ENCODE data around the gene RBBP7. TPM values are rescaled to one million over a fixed set of nuclear protein-coding genes. Genes with fewer than 3 reads are reported as not detected.
A peak's percentile ranks its signal among the peaks of the same experiment; 100 is the strongest.

RBBP7 gene
- total and polyA plus RNA-seq, 2 of the 8 experiments (the other 6 are each of a cell fraction or from before 2014, with no cell fraction given): 107 to 138 TPM

GRCh38 chrX:16868920-16869319 is 1.2 kb downstream of the RBBP7 start:
- H3K27ac ChIP-seq (ENCODE audit: low read depth, low read length): 0 out of 2 replicates have a peak overlapping the region, but pooled peaks have one; percentile 30
- no peak overlapping the region for H4K91ac ChIP-seq (replicated peaks; ENCODE audit: insufficient read length, low read length)
- H3K79me2 ChIP-seq (ENCODE audit: control insufficient read depth in 1 of 2, insufficient read depth in 2 of 2, low read length in 2 of 2): peaks cover 16 to 53% of the 10 kb centered on the region in 2 experiments
- peak overlapping the region; percentile 81 to 85 for H3K4me2 ChIP-seq (ENCODE audit: insufficient read depth in 1 of 2, low read depth in 2 of 2, low read length in 2 of 2)
- POLR2A ChIA-PET (ENCODE audit: partially characterized antibody): interaction anchor here (0.7 to 3.6 kb wide), 5 partner anchors 9 to 41 kb away, joined by 3 to 12 read pairs (median 5); no protein-coding TSS in a partner anchor
- H2AK5ac ChIP-seq (ENCODE audit: low read depth, low read length): no peak overlapping the region
- peak overlapping the region; percentile 61 to 92 (median 80) for H3K4me3 ChIP-seq (ENCODE audit: extremely low read depth in 1 of 4, insufficient read depth in 2 of 4, low read depth in 3 of 4, low read length in 4 of 4)
- no peak overlapping the region for H2BK12ac ChIP-seq (ENCODE audit: low read depth, low read length)
- no peak overlapping the region for H2BK20ac ChIP-seq (ENCODE audit: low read length)
- H2AFZ ChIP-seq (ENCODE audit: low read length): no peak overlapping the region
- CTCF ChIA-PET (ENCODE audit: partially characterized antibody): no interaction called here
- H4K20me1 ChIP-seq (replicated peaks in 1 of 2; ENCODE audit: control insufficient read depth in 1 of 2, insufficient read depth in 2 of 2, low read length in 2 of 2): peaks cover 13 to 18% of the 10 kb centered on the region in 2 experiments
- peaks cover 6% of the 10 kb centered on the region for H3K23me2 ChIP-seq (ENCODE audit: low read depth, low read length)
- WGBS, 2 experiments (ENCODE audit: extremely low coverage in 1 of 2, insufficient coverage in 1 of 2, insufficient read length in 1 of 2, insufficient replicate concordance in 2 of 2, low coverage in 1 of 2, low lambda C conversion rate in 2 of 2, missing lambda C conversion rate in 1 of 2): 16% methylated on average over 7 of the region's 7 CpGs; no CpG with 5 or more reads in 1 of the 2 experiments
- no peak overlapping the region for H3K18ac ChIP-seq (ENCODE audit: extremely low read depth, low read length)
- no peaks in the 10 kb centered on the region for H3K9me3 ChIP-seq (ENCODE audit: insufficient read depth in 2 of 2, low read depth in 1 of 2, low read length in 1 of 2)
- no peaks in the 10 kb centered on the region for H3K27me3 ChIP-seq (replicated peaks in 1 of 4; ENCODE audit: control insufficient read depth in 3 of 4, extremely low read depth in 1 of 4, insufficient read depth in 3 of 4, low read length in 3 of 4)
- peaks cover 0 to 8% (median 0%) of the 10 kb centered on the region in 4 experiments; a peak in 3 of 7 replicates for H3K4me1 ChIP-seq (replicated peaks in 1 of 4; ENCODE audit: control insufficient read depth in 3 of 4, insufficient read depth in 4 of 4, low read length in 3 of 4)
- no peak overlapping the region for H2BK5ac ChIP-seq (ENCODE audit: low read depth, low read length)
- no peak overlapping the region for H4K5ac ChIP-seq (ENCODE audit: insufficient read length, low read depth, low read length)
- FAIRE-seq: no peak
- no peaks in the 10 kb centered on the region for H3K79me1 ChIP-seq (ENCODE audit: low read depth, low read length)
- H2BK15ac ChIP-seq (ENCODE audit: low read length): no peak overlapping the region
- H3K56ac ChIP-seq (replicated peaks; ENCODE audit: insufficient read length, low read depth, low read length): no peak overlapping the region
- H3K9ac ChIP-seq (replicated peaks in 1 of 4; ENCODE audit: extremely low read depth in 1 of 4, low read depth in 3 of 4, low read length in 3 of 4): peak overlapping the region; percentile 56 to 87 (median 76)
- H2BK120ac ChIP-seq (replicated peaks; ENCODE audit: low read depth, low read length): no peak overlapping the region
- no peak for TF ChIP-seq RBBP5 (IDR thresholded peaks at IDR 0.05; ENCODE audit: borderline replicate concordance, low read depth, low read length)
- no peak overlapping the region for H3K4ac ChIP-seq (replicated peaks; ENCODE audit: insufficient read length, low read depth, low read length)
- DNase-seq (ENCODE audit: low read depth in 1 of 2, low spot score in 2 of 2): no peak
- H3K14ac ChIP-seq (ENCODE audit: insufficient read length): no peak overlapping the region
- no peak overlapping the region for H4K8ac ChIP-seq (ENCODE audit: extremely low read depth, insufficient read depth, low read length)
- H3K36me3 ChIP-seq (ENCODE audit: control insufficient read depth in 2 of 4, insufficient read depth in 4 of 4, low read length in 3 of 4): peaks cover 0 to 24% (median 1%) of the 10 kb centered on the region in 4 experiments; a peak in 4 of 8 replicates
- no peak overlapping the region for H3K23ac ChIP-seq (ENCODE audit: insufficient read length)

Data from H1 (cell line).